ENCODE data around the gene GNG7.

GRCh38 chr19:2591537-2592291, 110.8 kb downstream of the GNG7 start:
- TF ChIP-seq EZH2 (IDR thresholded peaks at IDR 0.05; ENCODE audit: insufficient read depth, poor library complexity, severe bottlenecking) (no peak), EZH2phosphoT487 (IDR thresholded peaks at IDR 0.05; ENCODE audit: insufficient read depth, low read depth) (no peak)
